ENCODE data around the gene AHRR. TPM values are rescaled to one million over a fixed set of nuclear protein-coding genes. Genes with fewer than 3 reads are reported as not detected.
A peak's percentile ranks its signal among the peaks of the same experiment; 100 is the strongest.

AHRR gene
- total and polyA plus RNA-seq, 10 of the 15 experiments (the other 5 are each of a cell fraction or from before 2014, with no cell fraction given) = 0.90 to 35.2 (median 19.2) TPM

DNA sequence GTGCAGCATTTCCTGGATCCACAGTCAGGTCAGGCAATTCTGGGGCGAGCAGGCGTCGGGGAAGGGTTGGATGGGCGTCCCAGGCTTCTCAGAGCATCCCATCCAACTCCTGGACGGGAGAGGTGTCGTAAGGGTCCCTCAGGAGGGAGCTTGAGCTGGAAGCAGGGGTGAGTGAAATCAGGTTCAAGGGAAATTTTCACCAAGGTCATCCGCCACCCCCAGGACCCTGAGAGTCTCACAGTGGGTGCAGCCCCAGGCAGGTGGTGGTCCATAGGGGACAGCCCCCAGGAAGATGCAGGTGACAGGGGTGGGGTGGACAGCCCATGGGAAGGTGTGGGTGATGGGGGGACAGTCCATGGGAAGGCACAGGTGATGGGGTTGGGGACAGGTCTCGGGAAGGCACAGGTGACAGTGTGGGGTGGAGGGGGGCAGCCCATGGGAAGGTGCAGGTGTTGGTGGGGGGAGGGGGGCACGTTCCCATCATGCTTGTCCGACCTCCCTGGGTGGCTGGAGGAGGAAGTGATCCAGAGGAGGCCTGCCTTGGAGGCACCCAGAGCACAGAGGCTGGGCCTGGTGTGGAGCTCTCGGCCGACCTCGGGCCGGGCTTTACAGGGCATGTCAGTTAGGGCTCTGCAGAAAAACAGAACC, 48.9 kb downstream of the AHRR start:
- WGBS (ENCODE audit: insufficient coverage, insufficient replicate concordance, low lambda C conversion rate, missing lambda C conversion rate) = 74% methylated on average over 13 of the region's 14 CpGs
- SMC1A ChIA-PET (ENCODE audit: uncharacterized antibody, unreplicated experiment) = interaction anchor here (1.0 kb wide), 1 partner anchor 13 kb away, joined by 3 read pairs; no protein-coding TSS in a partner anchor
- H3K27ac ChIP-seq (ENCODE audit: control insufficient read depth, insufficient read depth) = peak overlapping the region; percentile 98
- RAD21 ChIA-PET (ENCODE audit: unreplicated experiment) = interaction anchor here (1.8 kb wide), 1 partner anchor 53 kb away, joined by 5 read pairs; no protein-coding TSS in a partner anchor
- ATAC-seq = no peak
- intact Hi-C loops (cut with micrococcal nuclease; ENCODE audit: unreplicated experiment) = no loop called here
- BruUV-seq (replicated peaks) = no TSS peak
- H3K4me2 ChIP-seq (ENCODE audit: control insufficient read depth, insufficient read depth) = peak overlapping the region; percentile 22; the same call in 1 of the 2 replicates
- H3K9ac ChIP-seq (ENCODE audit: control insufficient read depth, insufficient read depth, low read length) = peak overlapping the region; percentile 7; the same call in 1 of the 2 replicates
- DNase-seq (ENCODE audit: low read depth, low spot score) = no peak
- H3K27me3 ChIP-seq (replicated peaks in 1 of 2; ENCODE audit: control insufficient read depth in 2 of 2, insufficient read depth in 2 of 2, low read length in 1 of 2) = no peaks in the 10 kb centered on the region
- peaks cover 76% of the 10 kb centered on the region for H3K4me1 ChIP-seq (ENCODE audit: control insufficient read depth, insufficient read depth, low read length)
- no peaks in the 10 kb centered on the region for H3K9me3 ChIP-seq (replicated peaks; ENCODE audit: control insufficient read depth, insufficient read depth, low read length)
- no peak overlapping the region for H3K4me3 ChIP-seq
- POLR2A ChIA-PET = interaction anchor here (0.5 to 1.1 kb wide), 2 partner anchors 22 to 38 kb away, joined by 3 read pairs; no protein-coding TSS in a partner anchor
- H4K20me1 ChIP-seq (ENCODE audit: control insufficient read depth, insufficient read depth) = no peaks in the 10 kb centered on the region
- in situ Hi-C loops (cut with MboI) = no loop called here
- no peak for TF ChIP-seq SPI1 (IDR thresholded peaks at IDR 0.05; ENCODE audit: borderline replicate concordance, insufficient read depth, low read depth, low read length)
- TF ChIP-seq ATF7 (IDR thresholded peaks at IDR 0.05; ENCODE audit: low read depth) = no peak
- TF ChIP-seq, protein P1, sequence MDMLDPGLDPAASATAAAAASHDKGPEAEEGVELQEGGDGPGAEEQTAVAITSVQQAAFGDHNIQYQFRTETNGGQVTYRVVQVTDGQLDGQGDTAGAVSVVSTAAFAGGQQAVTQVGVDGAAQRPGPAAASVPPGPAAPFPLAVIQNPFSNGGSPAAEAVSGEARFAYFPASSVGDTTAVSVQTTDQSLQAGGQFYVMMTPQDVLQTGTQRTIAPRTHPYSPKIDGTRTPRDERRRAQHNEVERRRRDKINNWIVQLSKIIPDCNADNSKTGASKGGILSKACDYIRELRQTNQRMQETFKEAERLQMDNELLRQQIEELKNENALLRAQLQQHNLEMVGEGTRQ (IDR thresholded peaks at IDR 0.05; ENCODE audit: borderline replicate concordance, low read depth, low read length) = no peak
- TF ChIP-seq SMC3 (IDR thresholded peaks at IDR 0.05; ENCODE audit: borderline replicate concordance, low read length) = no peak
- TF ChIP-seq CHD2 (IDR thresholded peaks at IDR 0.05; ENCODE audit: borderline replicate concordance, low read depth, low read length) = no peak
- TF ChIP-seq, protein P2, sequence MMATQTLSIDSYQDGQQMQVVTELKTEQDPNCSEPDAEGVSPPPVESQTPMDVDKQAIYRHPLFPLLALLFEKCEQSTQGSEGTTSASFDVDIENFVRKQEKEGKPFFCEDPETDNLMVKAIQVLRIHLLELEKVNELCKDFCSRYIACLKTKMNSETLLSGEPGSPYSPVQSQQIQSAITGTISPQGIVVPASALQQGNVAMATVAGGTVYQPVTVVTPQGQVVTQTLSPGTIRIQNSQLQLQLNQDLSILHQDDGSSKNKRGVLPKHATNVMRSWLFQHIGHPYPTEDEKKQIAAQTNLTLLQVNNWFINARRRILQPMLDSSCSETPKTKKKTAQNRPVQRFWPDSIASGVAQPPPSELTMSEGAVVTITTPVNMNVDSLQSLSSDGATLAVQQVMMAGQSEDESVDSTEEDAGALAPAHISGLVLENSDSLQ (IDR thresholded peaks at IDR 0.05) = no peak
- no peak for TF ChIP-seq WRNIP1 (IDR thresholded peaks at IDR 0.05; ENCODE audit: borderline replicate concordance, low read depth, low read length)
- TF ChIP-seq ASH2L (IDR thresholded peaks at IDR 0.05; ENCODE audit: borderline replicate concordance, low read depth) = no peak
- no peak for TF ChIP-seq LARP7 (IDR thresholded peaks at IDR 0.05)
- TF ChIP-seq MEF2B (IDR thresholded peaks at IDR 0.05; ENCODE audit: partially characterized antibody, poor library complexity, severe bottlenecking) = no peak
- TF ChIP-seq, protein P3, sequence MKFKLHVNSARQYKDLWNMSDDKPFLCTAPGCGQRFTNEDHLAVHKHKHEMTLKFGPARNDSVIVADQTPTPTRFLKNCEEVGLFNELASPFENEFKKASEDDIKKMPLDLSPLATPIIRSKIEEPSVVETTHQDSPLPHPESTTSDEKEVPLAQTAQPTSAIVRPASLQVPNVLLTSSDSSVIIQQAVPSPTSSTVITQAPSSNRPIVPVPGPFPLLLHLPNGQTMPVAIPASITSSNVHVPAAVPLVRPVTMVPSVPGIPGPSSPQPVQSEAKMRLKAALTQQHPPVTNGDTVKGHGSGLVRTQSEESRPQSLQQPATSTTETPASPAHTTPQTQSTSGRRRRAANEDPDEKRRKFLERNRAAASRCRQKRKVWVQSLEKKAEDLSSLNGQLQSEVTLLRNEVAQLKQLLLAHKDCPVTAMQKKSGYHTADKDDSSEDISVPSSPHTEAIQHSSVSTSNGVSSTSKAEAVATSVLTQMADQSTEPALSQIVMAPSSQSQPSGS (IDR thresholded peaks at IDR 0.05; ENCODE audit: low read length) = no peak
- TF ChIP-seq ZZZ3 (IDR thresholded peaks at IDR 0.05; ENCODE audit: control insufficient read depth, insufficient read length, low read depth) = no peak
- no peak for TF ChIP-seq FOXK2 (IDR thresholded peaks at IDR 0.05)
- no peak for TF ChIP-seq SUPT20H (IDR thresholded peaks at IDR 0.05; ENCODE audit: borderline replicate concordance, control insufficient read depth, low read depth, low read length)
- TF ChIP-seq MTA2 (IDR thresholded peaks at IDR 0.05; ENCODE audit: low read depth) = no peak
- no peak for TF ChIP-seq EGR1 (IDR thresholded peaks at IDR 0.05; ENCODE audit: borderline replicate concordance in 1 of 2, low read depth in 2 of 2, low read length in 2 of 2)
- no peak for TF ChIP-seq KDM1A (IDR thresholded peaks at IDR 0.05; ENCODE audit: borderline replicate concordance)
- no peak for TF ChIP-seq PAX8 (IDR thresholded peaks at IDR 0.05)
- TF ChIP-seq JUNB (IDR thresholded peaks at IDR 0.05) = no peak
- FAIRE-seq = no peak
- H3K36me3 ChIP-seq (ENCODE audit: control insufficient read depth in 2 of 2, insufficient read depth in 2 of 2, low read length in 1 of 2) = peaks cover 16 to 41% of the 10 kb centered on the region in 2 experiments
- CTCF ChIA-PET = interaction anchor here (1.1 to 2.3 kb wide), 2 partner anchors 33 to 52 kb away, joined by 3 to 5 read pairs; no protein-coding TSS in a partner anchor
- H2AFZ ChIP-seq (ENCODE audit: control insufficient read depth, low read depth, low read length) = no peak overlapping the region
- peaks cover 54% of the 10 kb centered on the region for H3K79me2 ChIP-seq (ENCODE audit: control insufficient read depth, insufficient read depth, low read length)

Data from GM12878 (cell line).